Measurements from ENCODE around the gene MORN1.

Gene MORN1

GRCh38 chr1:2315674-2316450, 75.5 kb downstream of the MORN1 start:
- peaks cover 14% of the 10 kb centered on the region for H3K4me1 ChIP-seq (ENCODE audit: low read length)
- H3K9ac ChIP-seq (ENCODE audit: low read length), result no peak overlapping the region
- H3K4me3 ChIP-seq (ENCODE audit: low read length), result peak overlapping the region; percentile 67

GRCh38 chr1:2314803-2315673, 76.3 kb downstream of the MORN1 start:
- peak overlapping the region; percentile 78 for H3K4me3 ChIP-seq (ENCODE audit: low read length)

More at GRCh38 chr1:2315674-2316450, 75.5 kb downstream of the MORN1 start:
- peak overlapping the region; percentile 74; the same call in 1 of the 2 replicates for H3K4me2 ChIP-seq (ENCODE audit: low read length)
- H3K27me3 ChIP-seq (ENCODE audit: low read depth, low read length), result no peaks in the 10 kb centered on the region
- TF ChIP-seq EZH2phosphoT487 (IDR thresholded peaks at IDR 0.05; ENCODE audit: low read depth), result no peak
- no peak for TF ChIP-seq CTCF (IDR thresholded peaks at IDR 0.05; ENCODE audit: low read depth, low read length)
- no peaks in the 10 kb centered on the region for H3K79me2 ChIP-seq (ENCODE audit: low read length)
- H4K20me1 ChIP-seq (ENCODE audit: insufficient read depth, low read length), result no peaks in the 10 kb centered on the region
- no peak overlapping the region for H2AFZ ChIP-seq (ENCODE audit: low read depth, low read length)
- no peaks in the 10 kb centered on the region for H3K36me3 ChIP-seq (replicated peaks; ENCODE audit: low read depth, low read length)
- no peaks in the 10 kb centered on the region for H3K9me3 ChIP-seq (ENCODE audit: insufficient read depth, low read length)
- no peak overlapping the region for H3K27ac ChIP-seq (ENCODE audit: low read length)

GRCh38 chr1:2314273-2314802, 77.0 kb downstream of the MORN1 start:
- Histone ChIP-seq H3K9me3 (ENCODE audit: insufficient read depth, low read length) (no peaks in the 10 kb centered on the region), H3K79me2 (ENCODE audit: low read length) (no peaks in the 10 kb centered on the region), H3K27ac (ENCODE audit: low read length) (no peak overlapping the region), H3K27me3 (ENCODE audit: low read depth, low read length) (no peaks in the 10 kb centered on the region), H3K36me3 (replicated peaks; ENCODE audit: low read depth, low read length) (no peaks in the 10 kb centered on the region), H3K4me2 (ENCODE audit: low read length) (peak overlapping the region; percentile 80), H4K20me1 (ENCODE audit: insufficient read depth, low read length) (no peaks in the 10 kb centered on the region), H3K9ac (ENCODE audit: low read length) (peak overlapping the region; percentile 59; the same call in 1 of the 2 replicates), H2AFZ (ENCODE audit: low read depth, low read length) (no peak overlapping the region), H3K4me3 (ENCODE audit: low read length) (peak overlapping the region; percentile 78), H3K4me1 (ENCODE audit: low read length) (peaks cover 14% of the 10 kb centered on the region)
- TF ChIP-seq CTCF (IDR thresholded peaks at IDR 0.05; ENCODE audit: low read depth, low read length) (no peak), EZH2phosphoT487 (IDR thresholded peaks at IDR 0.05; ENCODE audit: low read depth) (no peak)

More at GRCh38 chr1:2314803-2315673, 76.3 kb downstream of the MORN1 start:
- no peaks in the 10 kb centered on the region for H3K79me2 ChIP-seq (ENCODE audit: low read length)
- peak overlapping the region; percentile 80 for H3K4me2 ChIP-seq (ENCODE audit: low read length)
- no peak overlapping the region for H3K27ac ChIP-seq (ENCODE audit: low read length)
- peaks cover 14% of the 10 kb centered on the region for H3K4me1 ChIP-seq (ENCODE audit: low read length)
- H3K9ac ChIP-seq (ENCODE audit: low read length), result peak overlapping the region; percentile 59; the same call in 1 of the 2 replicates
- TF ChIP-seq CTCF (IDR thresholded peaks at IDR 0.05; ENCODE audit: low read depth, low read length), result peak; percentile 44
- no peak for TF ChIP-seq EZH2phosphoT487 (IDR thresholded peaks at IDR 0.05; ENCODE audit: low read depth)
- H3K36me3 ChIP-seq (replicated peaks; ENCODE audit: low read depth, low read length), result no peaks in the 10 kb centered on the region
- no peaks in the 10 kb centered on the region for H4K20me1 ChIP-seq (ENCODE audit: insufficient read depth, low read length)
- no peaks in the 10 kb centered on the region for H3K27me3 ChIP-seq (ENCODE audit: low read depth, low read length)
- H3K9me3 ChIP-seq (ENCODE audit: insufficient read depth, low read length), result no peaks in the 10 kb centered on the region
- no peak overlapping the region; the same call in 1 of the 2 replicates for H2AFZ ChIP-seq (ENCODE audit: low read depth, low read length)

Measured in OCI-LY3 (cell line).